ENCODE measurements around the gene VWA3A. TPM values are rescaled to one million over a fixed set of nuclear protein-coding genes. Genes with fewer than 3 reads are reported as not detected.
"Not testable (repeated sequence)": the region's sequence is repeated elsewhere in the genome, so short reads cannot be mapped to it uniquely, and the experiment has no call there.

VWA3A gene
- total RNA-seq, 1 experiment from 2014 or later, result not detected

DNA sequence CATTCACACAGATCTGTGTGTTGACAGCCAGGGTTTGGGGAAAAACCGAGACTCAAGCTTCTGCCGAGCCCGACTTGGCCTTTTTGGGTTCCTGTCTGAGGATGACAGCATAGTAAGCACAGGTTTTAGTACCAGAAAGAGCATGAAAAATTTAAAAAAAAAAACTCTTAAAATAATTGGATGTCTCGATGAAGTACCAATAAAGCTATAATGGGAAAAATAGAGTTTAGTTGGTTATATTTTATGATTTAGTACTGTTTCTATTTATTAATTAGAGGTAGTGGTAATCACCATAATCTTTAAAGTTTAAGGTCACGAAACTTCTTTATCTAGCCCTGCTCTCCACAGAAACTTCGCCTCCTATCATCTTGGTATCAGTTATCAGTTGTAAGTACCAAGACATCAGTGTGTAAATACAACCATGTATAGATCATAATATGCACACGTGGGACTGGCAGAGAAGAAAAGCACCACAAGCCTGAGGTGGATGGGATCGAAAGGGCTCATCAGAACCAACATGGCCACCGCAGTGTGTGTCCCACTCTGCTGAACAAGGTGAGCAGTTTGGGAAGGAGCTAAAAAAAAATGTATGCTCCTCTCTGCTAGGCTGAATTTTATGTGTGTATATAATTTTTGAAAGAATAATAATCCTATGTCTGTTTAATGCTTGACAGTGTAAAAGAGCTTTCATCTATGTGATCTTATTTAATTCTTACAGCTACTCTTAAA is 99.4 kb downstream of the VWA3A start:
- Histone ChIP-seq H3K9me2 (replicated peaks; ENCODE audit: insufficient read depth, low read length) (no peaks in the 10 kb centered on the region), H3K9me3 (ENCODE audit: low read length) (no peaks in the 10 kb centered on the region), H2AFZ (ENCODE audit: low read length) (peak overlapping the region; percentile 83), H3K27me3 (ENCODE audit: low read length) (no peaks in the 10 kb centered on the region), H3K4me2 (ENCODE audit: low read depth, low read length, poor library complexity, severe bottlenecking) (peak overlapping the region; percentile 93), H4K20me1 (ENCODE audit: insufficient read depth, low read depth, low read length) (no peaks in the 10 kb centered on the region), H3K36me3 (ENCODE audit: insufficient read depth, low read length) (no peaks in the 10 kb centered on the region), H3K79me2 (ENCODE audit: low read length) (no peaks in the 10 kb centered on the region), H3K4me3 (ENCODE audit: low read length) (peak overlapping the region; percentile 65), H3K9ac (ENCODE audit: low read length) (peak overlapping the region; percentile 70), H3K4me1 (ENCODE audit: low read length) (peaks cover 40% of the 10 kb centered on the region), H3K27ac (ENCODE audit: low read length) (peak overlapping the region; percentile 70)
- DNase-seq, result peak; percentile 71

DNA sequence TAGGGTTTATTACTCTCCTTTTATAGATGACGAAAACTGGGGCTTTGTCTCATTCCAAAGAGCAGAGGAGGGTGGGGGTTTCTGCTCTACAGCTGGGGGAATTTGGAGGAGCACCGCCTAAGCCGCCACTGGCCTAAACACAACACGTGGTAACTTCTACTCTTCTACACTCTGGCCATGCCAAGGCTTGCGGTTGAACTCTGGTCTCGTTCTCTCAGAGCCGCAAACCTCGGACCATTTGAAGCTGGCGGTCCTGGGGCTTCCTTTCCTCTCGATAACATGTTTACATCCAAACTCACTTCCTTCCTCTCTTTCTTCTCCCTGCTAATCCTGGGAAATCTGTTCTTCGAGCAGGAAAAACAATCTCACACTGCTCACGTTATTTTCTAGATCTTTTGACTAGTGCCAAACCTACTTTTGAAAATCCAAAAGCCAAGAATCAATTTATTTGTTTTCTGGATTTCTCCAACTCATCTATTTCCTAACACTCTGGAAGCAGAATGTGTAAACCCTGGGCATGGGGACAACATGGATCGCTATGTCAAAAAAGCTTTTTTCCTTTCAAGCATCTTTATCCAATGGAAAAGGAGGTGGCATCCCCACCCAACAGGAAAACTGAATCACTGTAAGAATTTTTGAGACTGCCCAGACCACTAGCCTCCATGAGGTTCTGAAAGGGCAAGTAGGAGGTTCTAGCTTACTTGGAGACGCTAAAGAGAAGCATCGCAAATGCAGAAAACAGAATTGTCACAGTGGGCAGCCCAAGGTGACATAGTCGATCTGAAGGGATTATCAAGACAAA is 100.1 kb downstream of the VWA3A start:
- no peak for DNase-seq
- Histone ChIP-seq H3K9me2 (replicated peaks; ENCODE audit: insufficient read depth, low read length) (no peaks in the 10 kb centered on the region), H3K79me2 (ENCODE audit: low read length) (no peaks in the 10 kb centered on the region), H4K20me1 (ENCODE audit: insufficient read depth, low read depth, low read length) (no peaks in the 10 kb centered on the region), H3K4me2 (ENCODE audit: low read depth, low read length, poor library complexity, severe bottlenecking) (peak overlapping the region; percentile 93), H3K9me3 (ENCODE audit: low read length) (no peaks in the 10 kb centered on the region), H3K27me3 (ENCODE audit: low read length) (no peaks in the 10 kb centered on the region), H3K36me3 (ENCODE audit: insufficient read depth, low read length) (no peaks in the 10 kb centered on the region), H2AFZ (ENCODE audit: low read length) (peak overlapping the region; percentile 83), H3K4me3 (ENCODE audit: low read length) (peak overlapping the region; percentile 65), H3K4me1 (ENCODE audit: low read length) (peaks cover 39% of the 10 kb centered on the region), H3K27ac (ENCODE audit: low read length) (peak overlapping the region; percentile 70; the same call in 1 of the 2 replicates), H3K9ac (ENCODE audit: low read length) (peak overlapping the region; percentile 70)

DNA sequence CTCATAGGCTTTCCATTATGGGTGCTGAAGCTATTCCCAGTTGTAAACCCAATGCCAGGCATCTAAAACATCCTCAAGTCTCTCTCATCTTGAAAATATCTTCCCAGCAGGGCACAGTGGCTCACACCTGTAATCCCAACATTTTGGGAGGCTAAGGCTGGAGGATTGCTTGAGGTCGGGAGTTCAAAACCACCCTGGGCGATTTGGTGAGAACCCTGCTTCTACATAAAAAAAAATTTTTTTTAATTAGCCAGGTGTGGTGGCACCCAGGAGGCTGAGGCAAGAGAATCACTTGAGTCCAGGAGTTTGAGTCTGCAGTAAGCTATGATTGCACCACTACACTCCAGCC is 100.7 kb downstream of the VWA3A start:
- Histone ChIP-seq H3K9ac (ENCODE audit: low read length) (no peak overlapping the region), H3K27ac (ENCODE audit: low read length) (no peak overlapping the region), H3K4me1 (ENCODE audit: low read length) (peaks cover 39% of the 10 kb centered on the region), H3K9me2 (replicated peaks; ENCODE audit: insufficient read depth, low read length) (no peaks in the 10 kb centered on the region), H3K27me3 (ENCODE audit: low read length) (no peaks in the 10 kb centered on the region), H3K79me2 (ENCODE audit: low read length) (no peaks in the 10 kb centered on the region), H2AFZ (ENCODE audit: low read length) (no peak overlapping the region), H3K9me3 (ENCODE audit: low read length) (no peaks in the 10 kb centered on the region), H4K20me1 (ENCODE audit: insufficient read depth, low read depth, low read length) (no peaks in the 10 kb centered on the region), H3K36me3 (ENCODE audit: insufficient read depth, low read length) (no peaks in the 10 kb centered on the region), H3K4me2 (ENCODE audit: low read depth, low read length, poor library complexity, severe bottlenecking) (no peak overlapping the region), H3K4me3 (ENCODE audit: low read length) (no peak overlapping the region)
- no peak for DNase-seq

DNA sequence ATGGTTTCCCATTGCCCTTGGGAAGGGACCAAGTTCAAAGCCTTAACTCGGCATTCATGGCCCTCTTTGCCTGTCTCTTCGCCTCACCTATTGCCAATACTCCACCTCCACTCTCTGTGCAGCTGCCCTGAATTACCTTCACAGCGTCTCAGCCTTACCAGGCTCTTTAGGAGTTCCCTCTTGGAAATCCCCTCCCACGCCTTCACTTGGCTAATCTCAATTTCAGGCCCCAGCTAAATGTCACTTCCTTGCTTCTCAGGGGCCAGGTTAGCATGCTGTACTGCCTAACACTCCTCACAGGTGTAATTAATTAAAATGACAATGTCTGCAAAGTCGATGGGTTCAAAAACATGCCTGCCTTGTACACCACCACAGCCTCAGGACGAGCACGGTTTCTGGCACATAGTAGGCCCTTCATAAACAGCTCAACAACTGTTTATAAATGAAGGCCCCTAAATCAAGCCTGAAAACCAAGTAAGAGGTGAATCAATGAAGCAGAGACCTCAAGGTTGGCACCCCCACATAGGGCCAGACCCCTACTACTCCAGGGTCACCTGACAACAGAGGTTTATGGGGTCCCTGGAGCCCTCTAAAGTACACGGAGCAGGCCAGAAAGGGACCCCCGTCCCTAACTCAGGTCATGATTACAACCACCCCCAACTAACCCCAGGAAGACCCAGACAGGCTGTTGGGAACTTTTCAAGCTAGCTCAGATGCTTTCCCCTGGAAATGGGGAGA is 102.5 kb downstream of the VWA3A start:
- Histone ChIP-seq H3K9ac (ENCODE audit: low read length) (peak overlapping the region; percentile 34), H3K27me3 (ENCODE audit: low read length) (no peaks in the 10 kb centered on the region), H3K4me3 (ENCODE audit: low read length) (peak overlapping the region; percentile 82; the same call in 1 of the 2 replicates), H2AFZ (ENCODE audit: low read length) (no peak overlapping the region), H3K4me2 (ENCODE audit: low read depth, low read length, poor library complexity, severe bottlenecking) (peak overlapping the region; percentile 96), H3K36me3 (ENCODE audit: insufficient read depth, low read length) (no peaks in the 10 kb centered on the region), H3K9me3 (ENCODE audit: low read length) (no peaks in the 10 kb centered on the region), H3K27ac (ENCODE audit: low read length) (no peak overlapping the region), H3K4me1 (ENCODE audit: low read length) (peaks cover 41% of the 10 kb centered on the region), H4K20me1 (ENCODE audit: insufficient read depth, low read depth, low read length) (no peaks in the 10 kb centered on the region), H3K79me2 (ENCODE audit: low read length) (no peaks in the 10 kb centered on the region), H3K9me2 (replicated peaks; ENCODE audit: insufficient read depth, low read length) (no peaks in the 10 kb centered on the region)
- DNase-seq, result no peak

DNA sequence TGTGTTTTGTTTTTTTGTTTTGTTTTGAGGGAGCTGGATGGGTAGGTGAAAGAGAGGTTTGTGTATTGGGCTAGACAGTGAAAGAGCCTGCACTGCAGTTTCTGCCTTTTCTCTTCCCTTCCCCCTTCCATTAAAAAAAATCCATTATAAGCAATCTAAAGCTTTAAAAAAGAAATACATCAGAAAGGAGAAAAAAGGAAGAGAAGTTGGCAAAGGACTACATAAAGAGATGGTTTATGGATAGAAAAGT is 103.0 kb downstream of the VWA3A start:
- Histone ChIP-seq H3K9me2 (replicated peaks; ENCODE audit: insufficient read depth, low read length) (no peaks in the 10 kb centered on the region), H3K9me3 (ENCODE audit: low read length) (no peaks in the 10 kb centered on the region), H3K27me3 (ENCODE audit: low read length) (no peaks in the 10 kb centered on the region), H3K27ac (ENCODE audit: low read length) (no peak overlapping the region), H3K36me3 (ENCODE audit: insufficient read depth, low read length) (no peaks in the 10 kb centered on the region), H3K79me2 (ENCODE audit: low read length) (no peaks in the 10 kb centered on the region), H3K9ac (ENCODE audit: low read length) (peak overlapping the region; percentile 34), H4K20me1 (ENCODE audit: insufficient read depth, low read depth, low read length) (no peaks in the 10 kb centered on the region), H3K4me3 (ENCODE audit: low read length) (peak overlapping the region; percentile 82; the same call in 1 of the 2 replicates), H2AFZ (ENCODE audit: low read length) (no peak overlapping the region), H3K4me1 (ENCODE audit: low read length) (peaks cover 42% of the 10 kb centered on the region), H3K4me2 (ENCODE audit: low read depth, low read length, poor library complexity, severe bottlenecking) (peak overlapping the region; percentile 96)
- DNase-seq, result no peak

DNA sequence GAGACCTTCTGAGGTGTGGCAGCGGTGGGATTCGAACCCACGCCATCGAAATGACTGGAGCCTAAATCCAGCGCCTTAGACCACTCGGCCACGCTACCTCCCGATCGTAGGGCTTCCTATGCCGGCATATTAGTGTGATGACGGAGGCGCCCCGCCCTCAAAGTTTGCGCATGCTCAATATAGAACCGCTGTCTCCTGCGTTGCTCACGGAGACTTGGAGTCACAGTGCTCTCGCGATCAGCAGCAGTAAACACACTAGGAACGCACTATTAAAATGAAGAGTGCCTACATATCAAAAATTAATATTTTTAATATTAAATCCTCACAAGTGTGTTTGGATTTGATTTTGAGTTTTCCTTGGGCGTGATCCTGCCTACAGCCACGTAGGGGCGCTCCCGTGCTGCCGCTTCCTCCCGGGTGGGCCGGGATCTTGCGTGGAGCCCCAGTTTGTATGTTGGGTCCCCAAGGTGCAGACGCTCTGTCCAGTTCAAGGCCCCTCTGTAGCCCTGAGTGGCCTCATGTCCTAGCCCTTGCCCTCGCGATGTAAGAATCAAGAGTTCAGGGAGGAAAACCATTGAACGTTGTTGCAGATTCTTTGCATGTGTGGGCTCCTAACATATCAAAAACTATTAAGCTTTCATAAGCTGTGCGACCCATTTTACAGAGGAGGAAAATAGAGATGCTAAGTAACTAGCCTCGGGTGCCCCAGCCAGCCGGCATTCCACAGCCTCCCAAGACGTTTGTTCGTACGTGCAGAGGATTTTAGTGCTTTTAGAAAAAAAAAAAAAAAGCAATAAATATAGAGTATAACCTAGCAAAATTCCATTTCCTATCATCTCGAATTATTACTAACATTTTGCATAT is 103.6 kb downstream of the VWA3A start:
- no peaks in the 10 kb centered on the region for H4K20me1 ChIP-seq (ENCODE audit: insufficient read depth, low read depth, low read length)
- peaks cover 42% of the 10 kb centered on the region for H3K4me1 ChIP-seq (ENCODE audit: low read length)
- H3K36me3 ChIP-seq (ENCODE audit: insufficient read depth, low read length), result no peaks in the 10 kb centered on the region
- peak overlapping the region; percentile 98 for H2AFZ ChIP-seq (ENCODE audit: low read length)
- no peaks in the 10 kb centered on the region for H3K27me3 ChIP-seq (ENCODE audit: low read length)
- peak overlapping the region; percentile 72 for H3K9ac ChIP-seq (ENCODE audit: low read length)
- no peak overlapping the region for H3K27ac ChIP-seq (ENCODE audit: low read length)
- H3K4me2 ChIP-seq (ENCODE audit: low read depth, low read length, poor library complexity, severe bottlenecking), result peak overlapping the region; percentile 96
- H3K9me2 ChIP-seq (replicated peaks; ENCODE audit: insufficient read depth, low read length), result no peaks in the 10 kb centered on the region
- H3K9me3 ChIP-seq (ENCODE audit: low read length), result no peaks in the 10 kb centered on the region
- DNase-seq, result peak; percentile 95
- peak overlapping the region; percentile 82 for H3K4me3 ChIP-seq (ENCODE audit: low read length)
- no peaks in the 10 kb centered on the region for H3K79me2 ChIP-seq (ENCODE audit: low read length)

DNA sequence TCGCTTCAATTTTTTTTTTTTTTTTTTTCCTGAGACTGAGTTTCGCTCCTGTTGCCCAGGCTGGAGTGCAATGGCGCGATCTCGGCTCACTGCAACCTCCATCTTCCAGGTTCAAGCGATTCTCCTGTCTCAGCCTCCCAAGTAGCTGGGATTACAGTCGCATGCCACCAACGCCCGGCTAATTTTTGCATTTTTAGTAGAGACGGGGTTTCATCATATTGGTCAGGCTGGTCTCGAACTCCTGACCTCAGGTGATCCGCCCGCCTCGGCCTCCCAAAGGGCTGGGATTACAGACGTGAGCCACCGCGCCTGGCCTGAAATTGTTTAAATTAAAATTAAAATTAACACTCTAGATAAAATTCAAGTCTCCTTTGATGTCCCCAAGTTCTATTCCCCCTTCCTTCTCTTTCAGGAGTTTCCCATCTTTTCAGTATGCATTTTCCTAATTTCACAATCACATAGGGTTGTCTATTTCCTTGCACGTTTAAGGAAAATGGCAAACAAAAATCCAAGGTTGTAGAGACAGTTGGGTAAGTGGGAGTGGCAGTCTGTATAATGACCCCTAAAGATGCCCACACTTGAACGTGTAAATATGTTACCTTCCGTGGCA is 104.3 kb downstream of the VWA3A start:
- Histone ChIP-seq H3K4me1 (ENCODE audit: low read length) (peaks cover 40% of the 10 kb centered on the region), H3K9ac (ENCODE audit: low read length) (peak overlapping the region; percentile 72), H3K4me2 (ENCODE audit: low read depth, low read length, poor library complexity, severe bottlenecking) (peak overlapping the region; percentile 96), H3K4me3 (ENCODE audit: low read length) (peak overlapping the region; percentile 82)
- H3K36me3 ChIP-seq (ENCODE audit: insufficient read depth, low read length); H3K27ac ChIP-seq (ENCODE audit: low read length); DNase-seq; H3K9me3 ChIP-seq (ENCODE audit: low read length); H3K79me2 ChIP-seq (ENCODE audit: low read length); H3K27me3 ChIP-seq (ENCODE audit: low read length); H3K9me2 ChIP-seq (replicated peaks; ENCODE audit: insufficient read depth, low read length); H4K20me1 ChIP-seq (ENCODE audit: insufficient read depth, low read depth, low read length); H2AFZ ChIP-seq (ENCODE audit: low read length): not testable (repeated sequence)

All from Karpas-422 (cell line).